ENCODE measurements around the gene TADA3.

DNA sequence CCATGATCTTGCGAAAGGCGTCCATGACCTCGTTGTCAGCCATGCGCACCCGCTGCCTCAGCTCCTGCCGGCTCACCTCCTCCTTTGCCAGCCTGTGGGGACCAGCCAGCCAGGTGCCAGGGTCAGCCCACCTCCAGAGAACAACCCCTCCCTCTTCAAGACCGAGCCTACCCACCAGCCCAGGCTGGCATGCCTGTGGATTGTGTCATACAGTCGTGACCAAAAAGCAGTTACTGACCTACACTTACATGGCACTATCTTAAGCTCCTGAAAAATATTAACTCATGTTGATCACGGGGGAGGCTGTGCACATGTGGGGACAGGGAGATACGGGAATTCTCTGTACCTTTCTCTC, 11.8 kb downstream of the TADA3 start:
- TF ChIP-seq SUZ12 (IDR thresholded peaks at IDR 0.05; ENCODE audit: extremely low read depth, insufficient read depth, insufficient read length) (no peak), ZNF274 (IDR thresholded peaks at IDR 0.05; ENCODE audit: low read depth, low read length) (no peak), YY1 (IDR thresholded peaks at IDR 0.05; ENCODE audit: insufficient read depth, insufficient read length) (no peak)
